H9 (cell line): ENCODE data around the gene GCNT3. TPM values are rescaled to one million over a fixed set of nuclear protein-coding genes. Genes with fewer than 3 reads are reported as not detected.

ENCODE experiments used
- DNase-seq: peaks from one replicate; pipeline ENCODE4 v3.0.0-alpha.2; 2017
- H2AFZ ChIP-seq: one replicate; pipeline ENCODE4 v1.6.1; 2013; ENCODE audit warnings: mild to moderate bottlenecking, low read length, control low read depth, moderate library complexity
- H2AK5ac ChIP-seq: 2 replicates; pipeline ENCODE4 v1.6.1; 2013; ENCODE audit warnings: low read length, control low read depth, mixed read lengths; ENCODE audit not compliant: insufficient read length
- H2BK120ac ChIP-seq: one replicate; pipeline ENCODE4 v1.6.1; 2013; ENCODE audit warnings: low read depth, mild to moderate bottlenecking, low read length, control low read depth, inconsistent platforms; ENCODE audit not compliant: poor library complexity, severe bottlenecking
- H2BK12ac ChIP-seq: 2 replicates; pipeline ENCODE4 v1.6.1; 2013; ENCODE audit warnings: low read length, control low read depth, mixed read lengths, low read depth; ENCODE audit not compliant: insufficient read length
- H2BK15ac ChIP-seq: 2 replicates; pipeline ENCODE4 v1.6.1; 2013; ENCODE audit warnings: low read depth, low read length, control low read depth
- H2BK20ac ChIP-seq: one replicate; pipeline ENCODE4 v1.6.1; 2013; ENCODE audit warnings: low read depth, mild to moderate bottlenecking, low read length, control low read depth, inconsistent platforms; ENCODE audit not compliant: poor library complexity, severe bottlenecking
- H2BK5ac ChIP-seq: 2 replicates; pipeline ENCODE4 v1.6.1; 2013; ENCODE audit warnings: low read length, control low read depth, mixed read lengths; ENCODE audit not compliant: insufficient read length
- H3K14ac ChIP-seq: 2 replicates; pipeline ENCODE4 v1.6.1; 2013; ENCODE audit warnings: low read length, control low read depth; ENCODE audit not compliant: insufficient read depth
- H3K18ac ChIP-seq: 2 replicates; pipeline ENCODE4 v1.6.1; 2013; ENCODE audit warnings: low read depth, mild to moderate bottlenecking, mixed read lengths, low read length, control low read depth; ENCODE audit not compliant: insufficient read length
- H3K23ac ChIP-seq: 2 replicates; pipeline ENCODE4 v1.6.1; 2013; ENCODE audit warnings: low read length, control low read depth, mixed read lengths, low read depth; ENCODE audit not compliant: insufficient read length
- H3K23me2 ChIP-seq: 2 replicates; pipeline ENCODE4 v1.6.1; 2013; ENCODE audit warnings: low read depth, mild to moderate bottlenecking, mixed read lengths, low read length, control low read depth; ENCODE audit not compliant: insufficient read length, poor library complexity, severe bottlenecking
- H3K27ac ChIP-seq: 2 replicates; pipeline ENCODE4 v1.5.1; 2013; ENCODE audit warnings: low read length, control low read depth, mixed read lengths, low read depth; ENCODE audit not compliant: insufficient read length
- H3K27me3 ChIP-seq: 2 replicates; pipeline ENCODE4 v1.6.1; 2013; ENCODE audit warnings: low read length, control low read depth, inconsistent platforms; ENCODE audit not compliant: insufficient read depth
- H3K4ac ChIP-seq: 2 replicates; pipeline ENCODE4 v1.6.1; 2013; ENCODE audit warnings: low read depth, mild to moderate bottlenecking, control low read depth, inconsistent platforms, low read length, moderate library complexity
- H3K4me1 ChIP-seq: 2 replicates; pipeline ENCODE4 v1.6.1; 2013; ENCODE audit warnings: low read length, control low read depth, inconsistent platforms; ENCODE audit not compliant: insufficient read depth
- H3K4me2 ChIP-seq: 2 replicates; pipeline ENCODE4 v1.6.1; 2013; ENCODE audit warnings: low read length, control low read depth, mixed read lengths; ENCODE audit not compliant: insufficient read length, insufficient read depth
- H3K56ac ChIP-seq: 2 replicates; pipeline ENCODE4 v1.6.1; 2013; ENCODE audit warnings: low read depth, mild to moderate bottlenecking, mixed read lengths, low read length, control low read depth; ENCODE audit not compliant: insufficient read length
- H3K79me1 ChIP-seq: 2 replicates; pipeline ENCODE4 v1.6.1; 2013; ENCODE audit warnings: low read depth, mild to moderate bottlenecking, moderate library complexity, low read length, control low read depth, inconsistent platforms; ENCODE audit not compliant: insufficient read depth, poor library complexity, severe bottlenecking
- H3K79me2 ChIP-seq: 2 replicates; pipeline ENCODE4 v1.6.1; 2013; ENCODE audit warnings: low read length, control low read depth, inconsistent platforms; ENCODE audit not compliant: insufficient read depth
- H3K9ac ChIP-seq: 2 replicates; pipeline ENCODE4 v1.6.1; 2013; ENCODE audit warnings: low read length, control low read depth, mixed read lengths; ENCODE audit not compliant: insufficient read length; ENCODE audit errors: extremely low read depth
- H3K9me3 ChIP-seq: one replicate; pipeline ENCODE4 v1.6.1; 2013; ENCODE audit warnings: low read depth, low read length, inconsistent platforms; ENCODE audit not compliant: control insufficient read depth
- H3T11ph ChIP-seq: one replicate; pipeline ENCODE4 v1.6.1; 2013; ENCODE audit warnings: mild to moderate bottlenecking, low read length, control low read depth, inconsistent platforms
- H4K20me1 ChIP-seq: one replicate; pipeline ENCODE4 v1.6.1; 2013; ENCODE audit not compliant: control insufficient read depth, insufficient read length, insufficient read depth
- H4K5ac ChIP-seq: 2 replicates; pipeline ENCODE4 v1.6.1; 2013; ENCODE audit warnings: low read depth, mild to moderate bottlenecking, mixed read lengths, low read length, control low read depth; ENCODE audit not compliant: insufficient read length
- H4K8ac ChIP-seq: replicated peaks from 2 replicates; pipeline ENCODE4 v1.6.1; 2013; ENCODE audit warnings: low read length, control low read depth, mixed read lengths, low read depth; ENCODE audit not compliant: insufficient read length
- H4K91ac ChIP-seq: 2 replicates; pipeline ENCODE4 v1.6.1; 2013; ENCODE audit warnings: low read depth, mild to moderate bottlenecking, moderate library complexity, mixed read lengths, low read length, control low read depth; ENCODE audit not compliant: insufficient read length
- H3K27ac Mint-ChIP-seq, 3 experiments: 2 replicates in 2 of 3; 3 replicates in 1 of 3; pipeline ENCODE4 v1.8.0; 2020 to 2021; ENCODE audit warnings: mixed read lengths in 3 of 3, mild to moderate bottlenecking in 1 of 3, moderate library complexity in 1 of 3
- H3K27me3 Mint-ChIP-seq: 2 replicates; pipeline ENCODE4 v1.8.0; 2021; ENCODE audit warnings: low read depth, mild to moderate bottlenecking, moderate library complexity, mixed read lengths
- H3K36me3 Mint-ChIP-seq, 3 experiments: 2 replicates in 2 of 3; 3 replicates in 1 of 3; pipeline ENCODE4 v1.8.0; 2020 to 2021; ENCODE audit warnings: low read depth in 3 of 3, mixed read lengths in 3 of 3; ENCODE audit not compliant: insufficient read depth in 1 of 3
- H3K4me1 Mint-ChIP-seq, 2 experiments: 2 replicates each; pipeline ENCODE4 v1.8.0; 2020; ENCODE audit warnings: mixed read lengths in 2 of 2
- H3K4me3 Mint-ChIP-seq, 2 experiments: 2 replicates in 1 of 2; 3 replicates in 1 of 2; pipeline ENCODE4 v1.8.0; 2020 to 2021; ENCODE audit warnings: mild to moderate bottlenecking in 2 of 2, mixed read lengths in 2 of 2, moderate library complexity in 1 of 2
- H3K9me3 Mint-ChIP-seq, 2 experiments: 2 replicates in 1 of 2; 3 replicates in 1 of 2; pipeline ENCODE4 v1.8.0; 2020; ENCODE audit warnings: mild to moderate bottlenecking in 2 of 2, mixed read lengths in 2 of 2, moderate library complexity in 1 of 2
- WGBS: extraction: QIAGEN DNeasy Blood & Tissue Kit; methylation state at CpG from one replicate; pipeline ENCODE4 v1.1.7; 2013; ENCODE audit warnings: missing lambda C conversion rate, low lambda C conversion rate, mixed read lengths; ENCODE audit not compliant: insufficient read length; ENCODE audit errors: extremely low coverage; 5-methylcytosine and 5-hydroxymethylcytosine counted together
- total RNA-seq: library from RNA; stranded (reverse); gene quantifications from 2 replicates; pipeline ENCODE4 v1.2.1, GENCODE V29; 2021
- TF ChIP-seq, protein P1 (sequence below): fragments of 200-600 bp; sonication (generic); conservative IDR thresholded peaks from 3 replicates; pipeline ENCODE4 v1.8.0; 2021; ENCODE audit warnings: antibody characterized with exemption, mild to moderate bottlenecking

Gene GCNT3
- total RNA-seq, 1 experiment from 2014 or later = not detected

DNA sequence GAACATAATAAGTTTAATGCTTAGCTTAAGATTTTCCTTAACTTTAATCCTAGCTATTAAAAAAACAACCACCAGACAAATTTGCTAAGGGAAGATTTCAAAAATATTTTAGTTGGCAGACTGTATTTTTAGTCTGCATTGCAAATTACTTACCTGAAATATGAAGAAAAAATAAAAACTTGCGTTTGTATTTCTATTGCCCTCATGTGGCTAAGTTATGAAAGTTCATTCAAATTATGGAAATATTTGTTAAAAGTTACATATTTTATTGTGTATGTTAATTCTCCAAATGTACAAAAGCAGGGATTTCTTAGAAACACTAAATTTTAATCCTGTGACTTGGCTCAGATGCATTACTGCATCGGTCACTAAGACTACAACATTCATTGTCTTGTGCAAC lies 30.8 kb downstream of the GCNT3 start:
- Histone ChIP-seq H4K8ac (no peak overlapping the region), H3K9ac (no peak overlapping the region), H4K91ac (no peak overlapping the region), H2AK5ac (no peak overlapping the region), H3K27me3 (no peaks in the 10 kb centered on the region), H3K56ac (no peak overlapping the region), H3K18ac (no peak overlapping the region), H2BK120ac (no peak overlapping the region), H3T11ph (no peak overlapping the region), H3K23me2 (no peaks in the 10 kb centered on the region), H2BK15ac (no peak overlapping the region), H3K4me1 (no peaks in the 10 kb centered on the region), H3K4me2 (no peak overlapping the region), H2AFZ (no peak overlapping the region), H2BK12ac (no peak overlapping the region), H3K9me3 (no peaks in the 10 kb centered on the region), H3K14ac (no peak overlapping the region), H3K79me1 (no peaks in the 10 kb centered on the region), H4K20me1 (no peaks in the 10 kb centered on the region), H3K4ac (no peak overlapping the region), H4K5ac (no peak overlapping the region), H2BK5ac (no peak overlapping the region), H3K23ac (no peak overlapping the region), H2BK20ac (no peak overlapping the region), H3K27ac (no peak overlapping the region), H3K79me2 (no peaks in the 10 kb centered on the region)
- H3K27me3 Mint-ChIP-seq = no peaks in the 10 kb centered on the region
- TF ChIP-seq, protein P1, sequence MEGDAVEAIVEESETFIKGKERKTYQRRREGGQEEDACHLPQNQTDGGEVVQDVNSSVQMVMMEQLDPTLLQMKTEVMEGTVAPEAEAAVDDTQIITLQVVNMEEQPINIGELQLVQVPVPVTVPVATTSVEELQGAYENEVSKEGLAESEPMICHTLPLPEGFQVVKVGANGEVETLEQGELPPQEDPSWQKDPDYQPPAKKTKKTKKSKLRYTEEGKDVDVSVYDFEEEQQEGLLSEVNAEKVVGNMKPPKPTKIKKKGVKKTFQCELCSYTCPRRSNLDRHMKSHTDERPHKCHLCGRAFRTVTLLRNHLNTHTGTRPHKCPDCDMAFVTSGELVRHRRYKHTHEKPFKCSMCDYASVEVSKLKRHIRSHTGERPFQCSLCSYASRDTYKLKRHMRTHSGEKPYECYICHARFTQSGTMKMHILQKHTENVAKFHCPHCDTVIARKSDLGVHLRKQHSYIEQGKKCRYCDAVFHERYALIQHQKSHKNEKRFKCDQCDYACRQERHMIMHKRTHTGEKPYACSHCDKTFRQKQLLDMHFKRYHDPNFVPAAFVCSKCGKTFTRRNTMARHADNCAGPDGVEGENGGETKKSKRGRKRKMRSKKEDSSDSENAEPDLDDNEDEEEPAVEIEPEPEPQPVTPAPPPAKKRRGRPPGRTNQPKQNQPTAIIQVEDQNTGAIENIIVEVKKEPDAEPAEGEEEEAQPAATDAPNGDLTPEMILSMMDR = no peak; the same call in 2 of the 3 replicates
- H3K9me3 Mint-ChIP-seq = no peaks in the 10 kb centered on the region
- no peak overlapping the region for H3K4me3 Mint-ChIP-seq
- DNase-seq = no peak
- no peaks in the 10 kb centered on the region for H3K4me1 Mint-ChIP-seq
- peaks cover 15 to 64% (median 39%) of the 10 kb centered on the region in 3 experiments; a peak in 6 of 7 replicates for H3K36me3 Mint-ChIP-seq
- no CpG with 5 or more reads among the region's 2 CpGs for WGBS
- H3K27ac Mint-ChIP-seq = no peak overlapping the region
